Keratinocyte (primary cell): ENCODE measurements around the gene MPZL1. TPM values are rescaled to one million over a fixed set of nuclear protein-coding genes. Genes with fewer than 3 reads are reported as not detected.

Source experiments
- DNase-seq: peaks from one replicate; pipeline ENCODE4 v3.0.0-alpha.2; 2011; ENCODE audit warnings: low read depth, missing footprints, low spot score
- FAIRE-seq: peaks from 2 replicates; lab custom pipeline; 2011; peaks lifted over from hg19 to GRCh38; lab: Jason Lieb, UNC
- H2AFZ ChIP-seq: 2 replicates; pipeline ENCODE4 v1.6.0; 2012; ENCODE audit warnings: low read length, control low read depth, inconsistent platforms; ENCODE audit not compliant: control insufficient read depth
- H3K27ac ChIP-seq: 2 replicates; pipeline ENCODE4 v1.5.1; 2011; ENCODE audit warnings: low read length; ENCODE audit not compliant: control insufficient read depth, insufficient read depth
- H3K27me3 ChIP-seq: 3 replicates; pipeline ENCODE4 v1.6.0; 2011; ENCODE audit warnings: low read length; ENCODE audit not compliant: control insufficient read depth, insufficient read depth; ENCODE audit errors: extremely low read depth
- H3K36me3 ChIP-seq, 2 experiments: 2 replicates in 1 of 2; 3 replicates in 1 of 2; pipeline ENCODE4 v1.5.1; 2011; ENCODE audit warnings: low read length in 2 of 2, mild to moderate bottlenecking in 1 of 2; ENCODE audit not compliant: control insufficient read depth in 2 of 2, insufficient read depth in 2 of 2; ENCODE audit errors: extremely low read depth in 1 of 2
- H3K4me1 ChIP-seq: 3 replicates; pipeline ENCODE4 v1.5.1; 2011; ENCODE audit warnings: low read length; ENCODE audit not compliant: control insufficient read depth, insufficient read depth; ENCODE audit errors: extremely low read depth
- H3K4me2 ChIP-seq: 3 replicates; pipeline ENCODE4 v1.6.0; 2011; ENCODE audit warnings: low read depth, low read length; ENCODE audit not compliant: control insufficient read depth, insufficient read depth; ENCODE audit errors: extremely low read depth
- H3K4me3 ChIP-seq, 3 experiments: fragments of 200-600 bp in 1 of 3; sonication (generic) in 1 of 3; 2 replicates in 2 of 3; 3 replicates in 1 of 3; pipeline ENCODE4 v1.5.1; 2011 to 2016; ENCODE audit warnings: low read length in 3 of 3, mild to moderate bottlenecking in 3 of 3, control low read depth in 2 of 3, inconsistent platforms in 1 of 3, low read depth in 1 of 3, mixed read lengths in 1 of 3, mixed run types in 1 of 3, moderate library complexity in 1 of 3; ENCODE audit not compliant: control insufficient read depth in 2 of 3, insufficient read depth in 2 of 3; ENCODE audit errors: extremely low read depth in 1 of 3
- H3K79me2 ChIP-seq: 2 replicates; pipeline ENCODE4 v1.6.0; 2012; ENCODE audit warnings: low read length; ENCODE audit not compliant: control insufficient read depth, insufficient read depth
- H3K9ac ChIP-seq: 3 replicates; pipeline ENCODE4 v1.6.0; 2011; ENCODE audit warnings: low read length; ENCODE audit not compliant: control insufficient read depth, insufficient read depth; ENCODE audit errors: extremely low read depth
- H3K9me1 ChIP-seq: 3 replicates; pipeline ENCODE4 v1.6.0; 2011; ENCODE audit warnings: low read length; ENCODE audit not compliant: control insufficient read depth, insufficient read depth; ENCODE audit errors: extremely low read depth
- H3K9me3 ChIP-seq: 2 replicates; pipeline ENCODE4 v1.5.1; 2012; ENCODE audit warnings: low read depth, low read length; ENCODE audit not compliant: control insufficient read depth
- H4K20me1 ChIP-seq: 3 replicates; pipeline ENCODE4 v1.6.0; 2011; ENCODE audit warnings: low read length; ENCODE audit not compliant: control insufficient read depth, insufficient read depth; ENCODE audit errors: extremely low read depth
- CTCF ChIP-seq, 3 experiments: IDR thresholded peaks in 1 of 3; conservative IDR thresholded peaks in 1 of 3; optimal IDR thresholded peaks in 1 of 3; 2 replicates in 2 of 3; 3 replicates in 1 of 3; pipeline versions ENCODE3 to v1.5.1; 2011; ENCODE audit warnings: low read length in 3 of 3, mild to moderate bottlenecking in 3 of 3, moderate library complexity in 2 of 3, control low read depth in 1 of 3, inconsistent platforms in 1 of 3; ENCODE audit not compliant: insufficient read depth in 2 of 3; ENCODE audit errors: extremely low read depth in 1 of 3
- EZH2 ChIP-seq: IDR thresholded peaks from one replicate; pipeline ENCODE4 v1.6.1; 2012; ENCODE audit warnings: inconsistent platforms, mild to moderate bottlenecking, low read length, moderate library complexity
- dilution Hi-C: fragments of 300-500 bp; cut with MboI; formaldehyde crosslinking; loops from one replicate; pipeline ENCODE4 v1.7.0; 2020; ENCODE audit warnings: low sequenced_read_pairs; ENCODE audit not compliant: extremely low pct_ligation_motif_present
- polyA plus RNA-seq, 5 experiments: library from polyadenylated mRNA; depleted of rRNA in 3 of 5; stranded (reverse) in 3 of 5; stranded (forward) in 1 of 5; unstranded in 1 of 5; fragments of >200 nt; gene quantifications; 1 replicate in 1 of 5; 2 replicates in 3 of 5; 3 replicates in 1 of 5; pipeline versions ENCODE4 v1.2.1 to v1.2.3, GENCODE V29; 2011 to 2012; ENCODE audit warnings: missing spikeins in 2 of 5, low read depth in 1 of 5, low replicate concordance in 1 of 5

Gene MPZL1
- polyA plus RNA-seq, 1 donor (not counting 4 experiments of a cell fraction or from before 2014, with no cell fraction given): 195 TPM

DNA sequence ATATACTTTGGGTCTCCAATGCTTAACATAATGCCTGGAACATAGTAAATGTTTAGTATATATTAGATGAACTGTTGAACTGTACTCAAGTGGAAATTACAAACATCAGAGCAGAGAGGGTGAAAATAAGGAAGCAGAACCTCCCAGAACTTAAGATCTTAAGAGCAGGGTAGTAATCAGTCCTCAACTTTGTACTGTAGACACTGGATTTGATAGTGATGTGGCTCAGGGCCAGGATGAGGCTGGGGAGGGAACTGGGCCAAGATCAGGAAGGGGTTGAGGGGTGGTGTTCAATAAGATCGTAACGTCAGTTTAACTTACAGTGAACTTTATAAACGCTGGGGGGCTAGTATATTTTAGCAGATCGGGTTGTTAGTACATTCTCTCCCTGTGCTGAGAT lies 15.4 kb downstream of the MPZL1 start:
- no peak for TF ChIP-seq CTCF (optimal IDR thresholded peaks at IDR 0.05 in 1 of 3, IDR thresholded peaks at IDR 0.05 in 1 of 3, conservative IDR thresholded peaks at IDR 0.05 in 1 of 3; ENCODE audit: extremely low read depth in 1 of 3, insufficient read depth in 2 of 3, low read length in 3 of 3)
- no peak for TF ChIP-seq EZH2
- no peak overlapping the region for H3K9ac ChIP-seq
- no peak overlapping the region for H3K4me2 ChIP-seq
- FAIRE-seq (no peak), DNase-seq (no peak)
- peaks cover 4 to 5% of the 10 kb centered on the region in 2 experiments for H3K36me3 ChIP-seq
- H3K27me3 ChIP-seq: no peaks in the 10 kb centered on the region
- no peaks in the 10 kb centered on the region for H3K4me1 ChIP-seq
- no peak overlapping the region for H3K4me3 ChIP-seq
- dilution Hi-C loops: no loop called here
- no peak overlapping the region for H3K27ac ChIP-seq
- H4K20me1 ChIP-seq: no peaks in the 10 kb centered on the region
- peaks cover 87% of the 10 kb centered on the region for H3K79me2 ChIP-seq
- no peak overlapping the region for H2AFZ ChIP-seq
- peaks cover 6% of the 10 kb centered on the region for H3K9me3 ChIP-seq
- no peaks in the 10 kb centered on the region for H3K9me1 ChIP-seq

GRCh38 chr1:167738158-167738557 lies 16.4 kb downstream of the MPZL1 start:
- FAIRE-seq (no peak), DNase-seq (no peak)
- no peaks in the 10 kb centered on the region for H3K9me1 ChIP-seq
- no peak overlapping the region for H3K9ac ChIP-seq
- no peak overlapping the region for H3K4me2 ChIP-seq
- H3K4me1 ChIP-seq: no peaks in the 10 kb centered on the region
- peaks cover under 1 to 2% of the 10 kb centered on the region in 2 experiments for H3K36me3 ChIP-seq
- TF ChIP-seq EZH2 (no peak), CTCF (optimal IDR thresholded peaks at IDR 0.05 in 1 of 3, IDR thresholded peaks at IDR 0.05 in 1 of 3, conservative IDR thresholded peaks at IDR 0.05 in 1 of 3; ENCODE audit: extremely low read depth in 1 of 3, insufficient read depth in 2 of 3, low read length in 3 of 3) (no peak)
- H3K79me2 ChIP-seq: peaks cover 87% of the 10 kb centered on the region
- dilution Hi-C loops: no loop called here
- no peaks in the 10 kb centered on the region for H4K20me1 ChIP-seq
- H2AFZ ChIP-seq: no peak overlapping the region
- peaks cover 6% of the 10 kb centered on the region for H3K9me3 ChIP-seq
- no peaks in the 10 kb centered on the region for H3K27me3 ChIP-seq
- H3K4me3 ChIP-seq: no peak overlapping the region
- H3K27ac ChIP-seq: no peak overlapping the region
